ENCODE results near the gene DLGAP1. TPM values are rescaled to one million over a fixed set of nuclear protein-coding genes. Genes with fewer than 3 reads are reported as not detected.

DLGAP1 gene
- total and polyA plus RNA-seq, 2 of the 8 experiments (the other 6 are each of a cell fraction or from before 2014, with no cell fraction given): 11.8 to 16.9 TPM

GRCh38 chr18:3760741-3761140 is 694.4 kb downstream of the DLGAP1 start:
- H2BK15ac ChIP-seq (ENCODE audit: low read length): no peak overlapping the region
- CTCF ChIA-PET (ENCODE audit: partially characterized antibody): interaction anchor here (0.8 to 5.8 kb wide), 3 partner anchors 9 to 53 kb away, joined by 3 to 36 read pairs (median 3); no protein-coding TSS in a partner anchor
- no peak overlapping the region for H2AFZ ChIP-seq (ENCODE audit: low read length)
- no peaks in the 10 kb centered on the region; a peak in 1 of 7 replicates for H3K4me1 ChIP-seq (replicated peaks in 1 of 4; ENCODE audit: control insufficient read depth in 3 of 4, insufficient read depth in 4 of 4, low read length in 3 of 4)
- no peak overlapping the region for H3K27ac ChIP-seq (ENCODE audit: low read depth, low read length)
- H2BK12ac ChIP-seq (ENCODE audit: low read depth, low read length): no peak overlapping the region
- no peak for DNase-seq (ENCODE audit: low read depth in 1 of 2, low spot score in 2 of 2)
- no peak overlapping the region for H3K56ac ChIP-seq (replicated peaks; ENCODE audit: insufficient read length, low read depth, low read length)
- no peaks in the 10 kb centered on the region for H4K20me1 ChIP-seq (replicated peaks in 1 of 2; ENCODE audit: control insufficient read depth in 1 of 2, insufficient read depth in 2 of 2, low read length in 2 of 2)
- H3K9ac ChIP-seq (replicated peaks in 1 of 4; ENCODE audit: extremely low read depth in 1 of 4, low read depth in 3 of 4, low read length in 3 of 4): no peak overlapping the region
- H4K91ac ChIP-seq (replicated peaks; ENCODE audit: insufficient read length, low read length): no peak overlapping the region
- H2AK5ac ChIP-seq (ENCODE audit: low read depth, low read length): no peak overlapping the region
- H4K8ac ChIP-seq (ENCODE audit: extremely low read depth, insufficient read depth, low read length): no peak overlapping the region
- no peaks in the 10 kb centered on the region for H3K79me2 ChIP-seq (ENCODE audit: control insufficient read depth in 1 of 2, insufficient read depth in 2 of 2, low read length in 2 of 2)
- H2BK20ac ChIP-seq (ENCODE audit: low read length): no peak overlapping the region
- TF ChIP-seq FOSL1 (IDR thresholded peaks at IDR 0.05; ENCODE audit: insufficient read depth, low read depth, low read length) (no peak), KDM4A (IDR thresholded peaks at IDR 0.05; ENCODE audit: low read depth, low read length, severe bottlenecking) (no peak), USF2 (IDR thresholded peaks at IDR 0.05; ENCODE audit: low read length) (no peak)
- H4K5ac ChIP-seq (ENCODE audit: insufficient read length, low read depth, low read length): no peak overlapping the region
- H3K36me3 ChIP-seq (ENCODE audit: control insufficient read depth in 2 of 4, insufficient read depth in 4 of 4, low read length in 3 of 4): no peaks in the 10 kb centered on the region; a peak in 1 of 8 replicates
- H3K23ac ChIP-seq (ENCODE audit: insufficient read length): no peak overlapping the region
- no peak overlapping the region for H3K4ac ChIP-seq (replicated peaks; ENCODE audit: insufficient read length, low read depth, low read length)
- H3K4me2 ChIP-seq (ENCODE audit: insufficient read depth in 1 of 2, low read depth in 2 of 2, low read length in 2 of 2): no peak overlapping the region
- H3K23me2 ChIP-seq (ENCODE audit: low read depth, low read length): no peaks in the 10 kb centered on the region
- no peak overlapping the region for H2BK5ac ChIP-seq (ENCODE audit: low read depth, low read length)
- no peak for FAIRE-seq
- no peak overlapping the region for H2BK120ac ChIP-seq (replicated peaks; ENCODE audit: low read depth, low read length)
- no peaks in the 10 kb centered on the region for H3K9me3 ChIP-seq (ENCODE audit: insufficient read depth in 2 of 2, low read depth in 1 of 2, low read length in 1 of 2)
- H3K18ac ChIP-seq (ENCODE audit: extremely low read depth, low read length): no peak overlapping the region
- 88% methylated on average over 7 of the region's 7 CpGs; no CpG with 5 or more reads in 1 of the 2 experiments for WGBS, 2 experiments (ENCODE audit: extremely low coverage in 1 of 2, insufficient coverage in 1 of 2, insufficient read length in 1 of 2, insufficient replicate concordance in 2 of 2, low coverage in 1 of 2, low lambda C conversion rate in 2 of 2, missing lambda C conversion rate in 1 of 2)
- no peak overlapping the region for H3K14ac ChIP-seq (ENCODE audit: insufficient read length)
- no peaks in the 10 kb centered on the region for H3K79me1 ChIP-seq (ENCODE audit: low read depth, low read length)
- no peak overlapping the region for H3K4me3 ChIP-seq (ENCODE audit: extremely low read depth in 1 of 4, insufficient read depth in 2 of 4, low read depth in 3 of 4, low read length in 4 of 4)
- POLR2A ChIA-PET (ENCODE audit: partially characterized antibody): no interaction called here
- H3K27me3 ChIP-seq (replicated peaks in 1 of 4; ENCODE audit: control insufficient read depth in 3 of 4, extremely low read depth in 1 of 4, insufficient read depth in 3 of 4, low read length in 3 of 4): no peaks in the 10 kb centered on the region
